Naive B cell (primary cell): ENCODE data around the gene SAPCD2. TPM values are rescaled to one million over a fixed set of nuclear protein-coding genes. Genes with fewer than 3 reads are reported as not detected.

ENCODE experiments used
- polyA plus RNA-seq, 6 donors: library from polyadenylated mRNA; unstranded; fragments of 300-500 nt; fragmentation: Illumina TruSeq; gene quantifications; one replicate each; pipeline ENCODE4 v1.2.3, GENCODE V29; 2021; ENCODE audit warnings: low read depth in 6 of 6

SAPCD2 gene
- polyA plus RNA-seq, 6 donors from 2014 or later, result 0.05 TPM; not detected in 5

Other genes with a start within 250 kb of the SAPCD2 start
- under 1 TPM in 1 of 6 donors, not detected in 5; 0.08 TPM for gene AJM1, start 228.1 kb downstream of the SAPCD2 start, polyA plus RNA-seq
- gene PHPT1, start 221.1 kb downstream of the SAPCD2 start, polyA plus RNA-seq, result 10 to 100 TPM; 48.0 to 67.7 (median 49.6) TPM
- gene MAMDC4, start 218.2 kb downstream of the SAPCD2 start, polyA plus RNA-seq, result not detected
- 100 to 1,000 TPM; 267 to 324 (median 299) TPM for gene EDF1, start 204.2 kb downstream of the SAPCD2 start, polyA plus RNA-seq
- 10 to 100 TPM; 13.2 to 29.9 (median 18.4) TPM for gene TRAF2, start 184.0 kb downstream of the SAPCD2 start, polyA plus RNA-seq
- 100 to 1,000 TPM in 1 of 6 donors, 10 to 100 TPM in 5; 48.2 to 105 (median 55.1) TPM for gene FBXW5, start 125.8 kb downstream of the SAPCD2 start, polyA plus RNA-seq
- gene C8G, start 125.3 kb downstream of the SAPCD2 start, polyA plus RNA-seq, result not detected
- not detected for gene LCN12, start 118.3 kb downstream of the SAPCD2 start, polyA plus RNA-seq
- gene PTGDS, start 93.1 kb downstream of the SAPCD2 start, polyA plus RNA-seq, result 1 to 10 TPM in 1 of 6 donors, under 1 TPM in 1, not detected in 4; 0.41 to 1.4 TPM
- gene LCNL1, start 87.6 kb downstream of the SAPCD2 start, polyA plus RNA-seq, result not detected
- gene PAXX, start 78.1 kb downstream of the SAPCD2 start, polyA plus RNA-seq, result 10 to 100 TPM; 31.7 to 39.8 (median 35.6) TPM
- gene CLIC3, start 74.0 kb downstream of the SAPCD2 start, polyA plus RNA-seq, result 1 to 10 TPM in 3 of 6 donors, under 1 TPM in 2, not detected in 1; 0.82 to 2.7 (median 1.1) TPM
- 1 to 10 TPM in 3 of 6 donors, under 1 TPM in 2, not detected in 1; 0.63 to 3.9 (median 1.3) TPM for gene ABCA2, start 42.3 kb downstream of the SAPCD2 start, polyA plus RNA-seq
- 1 to 10 TPM in 5 of 6 donors, under 1 TPM in 1; 0.93 to 7.4 (median 2.9) TPM for gene FUT7, start 38.5 kb downstream of the SAPCD2 start, polyA plus RNA-seq
- under 1 TPM in 1 of 6 donors, not detected in 5; 0.68 TPM for gene NPDC1, start 24.4 kb downstream of the SAPCD2 start, polyA plus RNA-seq
- not detected for gene ENTPD2, start 16.5 kb downstream of the SAPCD2 start, polyA plus RNA-seq
- gene UAP1L1, start 7.0 kb upstream of the SAPCD2 start, polyA plus RNA-seq, result 1 to 10 TPM; 1.7 to 6.1 (median 3.5) TPM
- gene MAN1B1, start 16.4 kb upstream of the SAPCD2 start, polyA plus RNA-seq, result 10 to 100 TPM; 19.6 to 30.4 (median 24.3) TPM
- 100 to 1,000 TPM in 4 of 6 donors, 10 to 100 TPM in 2; 71.5 to 142 (median 102) TPM for gene DPP7, start 44.2 kb upstream of the SAPCD2 start, polyA plus RNA-seq
- gene GRIN1, start 68.6 kb upstream of the SAPCD2 start, polyA plus RNA-seq, result not detected
- gene LRRC26, start 99.5 kb upstream of the SAPCD2 start, polyA plus RNA-seq, result not detected
- not detected for gene TMEM210, start 101.5 kb upstream of the SAPCD2 start, polyA plus RNA-seq
- gene ANAPC2, start 118.0 kb upstream of the SAPCD2 start, polyA plus RNA-seq, result 1 to 10 TPM; 6.1 to 9.3 (median 7.5) TPM
- 100 to 1,000 TPM; 112 to 145 (median 132) TPM for gene SSNA1, start 118.1 kb upstream of the SAPCD2 start, polyA plus RNA-seq
- 1 to 10 TPM in 1 of 6 donors, under 1 TPM in 5; 0.21 to 1.1 (median 0.48) TPM for gene TPRN, start 130.2 kb upstream of the SAPCD2 start, polyA plus RNA-seq
- gene TMEM203, start 135.1 kb upstream of the SAPCD2 start, polyA plus RNA-seq, result 100 to 1,000 TPM; 119 to 191 (median 142) TPM
- 1 to 10 TPM; 4.4 to 9.3 (median 5.2) TPM for gene NDOR1, start 135.1 kb upstream of the SAPCD2 start, polyA plus RNA-seq
- gene RNF208, start 151.7 kb upstream of the SAPCD2 start, polyA plus RNA-seq, result under 1 TPM in 1 of 6 donors, not detected in 5; 0.30 TPM
- gene CYSRT1, start 154.6 kb upstream of the SAPCD2 start, polyA plus RNA-seq, result not detected
- gene RNF224, start 156.9 kb upstream of the SAPCD2 start, polyA plus RNA-seq, result not detected
- not detected for gene SLC34A3, start 160.3 kb upstream of the SAPCD2 start, polyA plus RNA-seq
- 10 to 100 TPM; 22.7 to 53.2 (median 40.2) TPM for gene TUBB4B, start 170.7 kb upstream of the SAPCD2 start, polyA plus RNA-seq
- not detected for gene STPG3, start 180.7 kb upstream of the SAPCD2 start, polyA plus RNA-seq
- 10 to 100 TPM; 23.5 to 37.8 (median 27.2) TPM for gene NELFB, start 184.8 kb upstream of the SAPCD2 start, polyA plus RNA-seq
- 1 to 10 TPM; 2.4 to 6.2 (median 4.1) TPM for gene TOR4A, start 207.2 kb upstream of the SAPCD2 start, polyA plus RNA-seq
- under 1 TPM in 1 of 6 donors, not detected in 5; 0.37 TPM for gene NRARP, start 231.7 kb upstream of the SAPCD2 start, polyA plus RNA-seq